Choroid plexus epithelial cell (primary cell): ENCODE results near the gene IFNA13.

Experiments
- DNase-seq: peaks from one replicate; pipeline ENCODE4 v3.0.0-alpha.2; 2010; ENCODE audit warnings: low read depth
- H3K4me3 ChIP-seq: 2 replicates; pipeline ENCODE4 v1.5.1; 2011; ENCODE audit warnings: low read depth, mild to moderate bottlenecking, control low read depth, low read length, moderate library complexity
- TF ChIP-seq, protein P1 (sequence below): conservative IDR thresholded peaks from 2 replicates; pipeline ENCODE4 v1.5.1; 2011; ENCODE audit warnings: low read depth, mild to moderate bottlenecking, control low read depth, inconsistent platforms, low read length, moderate library complexity

Gene IFNA13

DNA sequence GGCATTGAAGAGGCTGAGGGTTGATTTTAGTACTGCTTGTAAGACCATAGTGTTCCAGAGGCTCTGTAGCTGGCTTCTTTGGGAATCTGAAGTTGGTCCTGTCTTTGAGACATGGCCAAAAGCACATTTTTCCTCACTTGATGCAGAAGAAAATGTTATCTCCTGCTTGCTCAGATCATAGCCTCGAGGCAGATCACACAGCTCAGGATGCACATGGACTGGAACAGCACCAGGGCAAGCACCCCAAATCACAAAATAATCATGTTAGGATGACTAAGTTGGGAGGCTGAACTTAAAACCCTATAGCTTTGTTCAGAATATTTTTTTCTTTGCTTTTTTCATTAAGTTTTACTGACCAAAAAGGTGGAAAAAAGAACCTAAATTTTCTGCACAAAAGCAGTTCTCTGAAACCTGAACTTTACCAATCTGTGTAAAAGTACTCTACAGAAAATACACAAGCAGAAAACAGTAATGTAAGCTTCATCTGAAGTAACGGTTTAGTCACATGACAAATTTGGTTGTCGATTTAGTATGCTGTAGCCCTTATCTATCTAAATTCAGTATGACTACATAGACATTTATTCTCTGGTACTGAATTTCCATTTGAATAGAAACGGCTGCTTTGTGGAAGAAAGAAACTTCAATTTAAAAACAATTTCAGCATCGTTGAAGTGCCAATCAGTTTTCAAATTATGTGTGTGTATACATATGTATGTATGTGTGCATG, 36.0 kb downstream of the IFNA13 start:
- no peak overlapping the region for H3K4me3 ChIP-seq
- DNase-seq, result no peak
- TF ChIP-seq, protein P1, sequence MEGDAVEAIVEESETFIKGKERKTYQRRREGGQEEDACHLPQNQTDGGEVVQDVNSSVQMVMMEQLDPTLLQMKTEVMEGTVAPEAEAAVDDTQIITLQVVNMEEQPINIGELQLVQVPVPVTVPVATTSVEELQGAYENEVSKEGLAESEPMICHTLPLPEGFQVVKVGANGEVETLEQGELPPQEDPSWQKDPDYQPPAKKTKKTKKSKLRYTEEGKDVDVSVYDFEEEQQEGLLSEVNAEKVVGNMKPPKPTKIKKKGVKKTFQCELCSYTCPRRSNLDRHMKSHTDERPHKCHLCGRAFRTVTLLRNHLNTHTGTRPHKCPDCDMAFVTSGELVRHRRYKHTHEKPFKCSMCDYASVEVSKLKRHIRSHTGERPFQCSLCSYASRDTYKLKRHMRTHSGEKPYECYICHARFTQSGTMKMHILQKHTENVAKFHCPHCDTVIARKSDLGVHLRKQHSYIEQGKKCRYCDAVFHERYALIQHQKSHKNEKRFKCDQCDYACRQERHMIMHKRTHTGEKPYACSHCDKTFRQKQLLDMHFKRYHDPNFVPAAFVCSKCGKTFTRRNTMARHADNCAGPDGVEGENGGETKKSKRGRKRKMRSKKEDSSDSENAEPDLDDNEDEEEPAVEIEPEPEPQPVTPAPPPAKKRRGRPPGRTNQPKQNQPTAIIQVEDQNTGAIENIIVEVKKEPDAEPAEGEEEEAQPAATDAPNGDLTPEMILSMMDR, result no peak

DNA sequence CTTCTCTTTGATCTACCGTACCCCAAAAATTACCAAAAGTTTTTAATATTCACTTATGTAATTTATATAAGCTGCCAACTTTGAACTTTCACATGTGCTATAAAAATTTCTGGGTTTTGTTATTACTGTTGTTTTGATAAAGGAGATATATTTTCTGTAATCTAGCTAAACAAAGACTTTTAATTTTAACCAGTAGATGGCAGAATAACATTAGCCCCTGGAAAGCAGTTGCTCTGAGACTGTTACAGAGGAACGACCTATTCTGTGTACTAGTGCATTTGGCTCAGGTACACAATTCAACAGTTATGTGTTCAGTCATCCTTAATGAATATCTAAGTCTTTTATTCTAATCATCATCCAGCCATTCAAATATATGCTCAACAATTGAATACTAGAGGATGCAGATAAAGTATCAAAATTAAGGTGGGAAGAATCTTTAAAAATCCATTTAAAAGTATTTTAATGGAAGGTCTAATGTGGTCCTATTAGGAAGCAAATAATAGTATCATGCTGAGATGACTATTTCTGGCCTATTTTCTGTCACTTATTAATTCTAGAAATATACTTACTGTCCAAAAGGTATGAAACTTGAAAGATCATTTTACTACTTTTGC, 41.2 kb downstream of the IFNA13 start:
- peak; percentile 70 for DNase-seq
- TF ChIP-seq, protein P1, result peak; percentile 68
- no peak overlapping the region for H3K4me3 ChIP-seq

DNA sequence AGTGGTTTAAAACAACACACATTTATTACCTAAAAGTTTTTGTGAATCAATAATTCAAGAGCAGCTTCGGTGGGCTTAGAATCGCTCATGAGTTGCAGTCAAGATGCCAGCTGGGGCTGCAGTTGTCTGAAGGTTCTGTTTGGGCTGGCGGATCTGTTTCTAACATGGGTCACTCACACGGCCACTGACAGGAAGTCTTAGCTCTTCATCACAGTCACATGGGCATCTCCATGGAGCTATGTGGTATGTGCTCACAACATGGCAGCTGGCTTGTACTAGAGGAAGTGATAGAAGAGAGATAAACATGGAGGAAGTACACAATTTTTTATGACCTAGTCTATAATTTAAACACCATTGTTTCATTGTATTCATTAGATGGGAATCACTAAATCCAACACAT, 43.8 kb downstream of the IFNA13 start:
- no peak overlapping the region for H3K4me3 ChIP-seq
- peak; percentile 24 for DNase-seq
- TF ChIP-seq, protein P1, result no peak

DNA sequence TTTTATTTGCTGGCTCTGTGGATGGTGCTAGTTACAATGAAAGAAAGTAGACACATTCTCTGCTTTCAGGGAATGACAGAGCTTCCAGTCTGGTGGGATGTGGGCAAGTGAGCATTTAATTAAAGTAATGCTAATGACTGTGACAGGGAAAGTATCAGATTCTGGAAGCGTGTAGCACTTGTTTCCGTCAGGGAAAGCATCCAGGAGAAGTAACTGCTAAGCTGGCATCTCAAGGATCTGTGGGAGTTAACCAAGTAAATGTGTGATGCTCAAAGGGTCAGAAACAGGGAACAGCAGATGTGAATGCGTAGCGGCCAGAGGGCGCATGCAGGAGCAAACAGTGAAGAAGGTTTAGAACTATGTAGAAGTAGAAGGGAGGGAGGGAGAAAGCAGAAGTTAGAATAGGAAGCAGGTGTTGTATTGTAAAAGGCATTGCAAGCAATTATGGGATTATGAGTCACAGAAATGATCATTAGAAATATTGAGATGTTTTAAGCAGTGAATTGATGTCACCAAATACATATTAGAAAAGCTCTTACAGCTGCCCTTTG, 44.9 kb downstream of the IFNA13 start:
- no peak for DNase-seq
- TF ChIP-seq, protein P1, result no peak
- no peak overlapping the region for H3K4me3 ChIP-seq

DNA sequence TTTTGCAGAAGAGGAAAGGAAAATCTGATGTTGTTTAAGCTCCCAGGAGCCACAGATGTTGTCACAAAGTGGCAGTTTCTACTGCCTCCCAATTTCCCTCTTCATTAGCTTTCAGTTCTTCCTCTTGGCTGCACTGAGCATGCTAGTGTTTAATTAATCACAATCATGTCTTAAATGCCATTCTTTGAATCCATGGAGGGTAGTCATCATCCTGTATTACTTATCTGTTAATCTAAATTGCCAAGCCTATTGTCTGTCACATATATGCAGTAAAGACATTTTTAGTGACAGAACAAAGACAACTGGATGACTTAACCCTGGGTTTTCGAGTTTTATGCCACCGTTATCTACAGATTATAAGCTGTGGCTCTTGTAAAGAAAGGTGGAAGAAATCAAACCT, 47.4 kb downstream of the IFNA13 start:
- no peak overlapping the region for H3K4me3 ChIP-seq
- no peak for DNase-seq
- TF ChIP-seq, protein P1, result no peak

DNA sequence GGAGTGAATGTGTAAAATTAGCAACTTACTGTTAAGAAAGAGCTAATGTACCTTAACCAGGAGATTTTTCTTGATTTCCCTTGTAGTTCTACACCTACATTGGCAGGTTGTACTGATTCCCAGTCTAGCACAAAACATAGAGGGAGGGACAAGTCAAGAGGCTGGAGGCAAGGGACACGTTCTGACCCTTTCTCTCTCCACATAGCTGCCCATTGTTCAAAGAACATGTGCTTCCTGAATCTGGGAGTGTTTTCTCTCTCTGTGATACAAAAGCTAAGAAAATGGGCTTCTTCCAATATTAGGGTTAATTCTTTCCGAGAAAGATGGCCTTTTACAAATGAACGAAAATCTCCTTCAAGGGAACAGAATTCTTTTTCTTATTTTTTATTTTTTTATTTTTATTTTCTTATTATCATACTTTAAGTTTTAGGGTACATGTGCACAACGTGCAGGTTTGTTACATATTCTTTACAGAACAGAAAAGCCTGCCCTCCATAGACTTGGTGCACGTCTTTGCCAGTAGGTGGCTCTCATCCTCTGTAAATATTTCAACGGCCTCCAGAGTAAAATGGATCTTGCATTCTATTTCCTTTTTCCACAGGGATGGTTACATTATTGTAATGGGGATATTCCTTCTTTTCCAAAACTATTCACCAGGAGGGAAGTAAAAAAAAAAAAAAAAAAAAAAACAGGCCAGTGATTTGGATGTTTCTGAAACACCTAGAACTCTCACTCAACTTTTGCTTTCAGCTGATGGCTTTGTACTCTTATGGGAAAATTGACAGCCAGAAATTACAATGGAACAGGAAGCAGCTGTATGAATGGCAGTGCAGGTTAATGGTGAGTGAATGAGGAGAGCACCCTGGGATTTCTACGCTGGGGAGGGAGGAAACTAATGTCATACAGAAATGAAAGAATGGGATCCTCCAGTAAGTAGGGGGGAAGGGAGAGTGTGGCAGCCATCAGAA, 49.6 kb downstream of the IFNA13 start:
- DNase-seq, result peak; percentile 71
- TF ChIP-seq, protein P1, result peak; percentile 79
- H3K4me3 ChIP-seq, result no peak overlapping the region
